Measurements from ENCODE around the gene IRF2BP2.

Gene IRF2BP2

GRCh38 chr1:234582681-234583301, 27.2 kb downstream of the IRF2BP2 start:
- no peak for DNase-seq

- DNase-seq, result no peak
Observed at GRCh38 chr1:234582186-234582585, 27.8 kb downstream of the IRF2BP2 start.

GRCh38 chr1:234581063-234581714, 28.8 kb downstream of the IRF2BP2 start:
- DNase-seq, result no peak

GRCh38 chr1:234579967-234580366, 30.0 kb downstream of the IRF2BP2 start:
- peak; percentile 62 to 68 for DNase-seq

DNA sequence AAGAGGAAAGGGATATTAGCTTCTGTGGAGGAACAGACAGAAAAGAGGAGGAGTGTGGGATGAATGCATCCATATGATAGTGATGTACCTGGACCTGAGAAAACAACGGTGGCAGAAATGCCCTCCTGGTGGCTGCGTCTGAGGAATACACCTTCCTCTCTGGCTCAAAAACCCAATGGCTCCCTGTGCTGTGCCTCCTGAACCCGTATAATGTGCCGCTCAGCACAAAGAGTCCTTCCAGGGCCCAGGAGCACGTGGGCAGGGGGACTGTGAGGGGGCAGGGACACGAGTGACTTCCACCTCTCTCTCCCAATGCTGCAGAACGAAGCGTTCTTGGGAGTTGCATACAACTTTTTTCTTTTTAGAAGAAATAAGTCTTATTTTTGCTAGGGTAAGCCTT, 31.2 kb downstream of the IRF2BP2 start:
- no peak for DNase-seq

DNA sequence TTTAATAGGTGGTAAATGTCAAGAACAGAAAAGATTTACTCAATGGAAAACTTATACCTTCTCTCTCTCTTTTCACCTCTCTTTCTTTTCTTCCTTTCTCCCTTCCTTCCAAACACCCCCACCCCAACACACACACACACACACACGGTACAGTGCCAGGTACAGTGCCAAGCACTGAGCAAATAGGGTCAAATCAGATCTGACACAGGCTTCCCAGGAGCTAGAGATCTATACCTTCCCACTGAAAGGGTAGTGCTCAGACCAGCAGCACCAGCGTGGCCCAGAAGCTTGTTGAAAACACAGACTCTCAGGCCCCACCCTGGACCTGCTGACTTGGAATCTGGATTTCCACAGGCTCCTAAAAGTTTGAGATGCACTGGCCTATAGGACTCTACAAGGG, 31.9 kb downstream of the IRF2BP2 start:
- DNase-seq, result no peak

- DNase-seq, result peak; percentile 53 to 56
Observed at GRCh38 chr1:234573711-234574299, 36.2 kb downstream of the IRF2BP2 start.

- no peak for DNase-seq
Observed at GRCh38 chr1:234572966-234573365, 37.0 kb downstream of the IRF2BP2 start.

DNA sequence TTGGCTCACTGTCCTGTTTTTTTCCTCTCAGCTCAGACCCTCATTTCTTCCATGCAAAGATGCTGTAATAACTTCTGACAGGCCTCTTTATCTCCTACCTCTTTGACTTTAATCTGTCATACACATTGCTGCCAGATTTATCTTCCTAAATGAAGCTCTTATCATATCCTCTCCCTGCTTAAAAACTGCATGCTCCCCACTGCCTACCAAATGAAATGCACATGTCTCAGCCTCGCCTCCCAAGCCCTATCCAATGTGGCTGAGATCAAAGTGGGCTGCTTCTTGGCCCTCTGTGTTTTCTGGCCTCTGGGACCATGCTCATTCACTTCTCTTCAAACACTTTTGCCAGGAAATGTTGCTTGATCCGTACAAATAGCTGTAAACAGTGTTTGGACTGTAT, 38.3 kb downstream of the IRF2BP2 start:
- no peak for DNase-seq

- DNase-seq, result no peak
Observed at GRCh38 chr1:234570329-234571120, 39.5 kb downstream of the IRF2BP2 start.

DNA sequence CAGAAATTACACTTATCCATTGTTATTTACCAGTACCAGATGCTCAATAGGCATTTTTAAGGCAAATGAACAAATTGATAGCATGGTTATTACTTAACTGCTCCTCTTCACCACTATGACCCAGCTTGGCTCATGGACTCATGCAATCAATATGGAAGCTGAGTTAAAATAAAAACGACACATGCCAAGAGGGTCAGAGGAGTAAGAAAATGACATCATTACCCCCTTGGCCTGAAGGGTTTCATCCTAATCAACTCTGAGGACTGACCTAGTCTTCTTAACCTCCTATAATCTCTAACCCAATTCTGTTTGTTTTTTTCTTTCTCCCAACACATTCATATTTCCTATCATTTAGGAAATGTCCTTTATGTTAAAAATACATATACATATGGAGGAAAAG, 41.6 kb downstream of the IRF2BP2 start:
- no peak for DNase-seq

GRCh38 chr1:234565132-234565531, 44.8 kb downstream of the IRF2BP2 start:
- no peak for DNase-seq

DNA sequence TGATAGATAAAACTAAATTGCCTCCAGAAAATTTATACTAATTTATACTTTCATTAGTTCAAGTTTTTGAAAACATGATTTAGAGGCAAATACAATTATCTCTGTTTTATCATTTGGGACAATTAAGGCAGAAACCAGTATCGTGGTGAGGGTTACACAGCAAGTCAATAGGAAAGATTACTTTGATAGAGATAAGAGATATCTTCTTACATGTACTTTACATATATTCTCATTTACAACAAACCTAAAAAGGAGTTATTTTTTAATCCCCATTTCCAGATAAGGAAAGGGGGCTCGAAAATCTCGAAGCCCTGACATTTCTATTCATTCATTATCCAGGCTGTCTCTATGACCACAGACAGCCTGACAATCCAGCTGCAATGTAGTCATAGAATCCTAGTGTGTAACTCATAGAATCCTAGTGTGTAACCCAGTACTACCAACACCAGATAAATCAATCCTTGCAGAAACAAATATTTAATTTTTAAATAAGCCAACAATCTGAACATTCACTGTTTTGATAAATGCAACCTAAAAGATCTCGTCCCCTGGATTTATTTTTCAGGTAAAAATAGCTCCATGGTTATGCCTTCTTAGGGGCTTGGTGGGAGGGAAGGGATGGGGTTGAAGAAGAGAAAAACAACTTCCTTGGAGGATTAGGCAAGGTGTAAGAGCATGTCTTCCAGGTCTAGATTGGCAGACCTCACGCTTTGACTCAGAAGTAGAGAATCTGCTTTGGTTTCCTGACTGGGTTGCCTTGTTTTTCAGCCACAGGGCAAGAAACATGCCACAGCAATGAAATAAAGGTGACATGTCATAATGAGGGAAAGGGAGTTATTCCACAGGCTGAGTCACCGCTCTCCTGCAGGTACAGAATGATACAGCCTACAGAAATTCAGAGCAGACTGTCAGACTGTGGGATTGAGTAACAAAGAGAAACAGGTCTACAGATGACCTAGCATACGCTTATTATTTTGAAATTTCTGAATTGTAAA, 45.6 kb downstream of the IRF2BP2 start:
- DNase-seq, result no peak

GRCh38 chr1:234562334-234562733, 47.6 kb downstream of the IRF2BP2 start:
- DNase-seq, result no peak

GRCh38 chr1:234561319-234561718, 48.7 kb downstream of the IRF2BP2 start:
- no peak for DNase-seq

- DNase-seq, result no peak
Observed at GRCh38 chr1:234559902-234560676, 49.9 kb downstream of the IRF2BP2 start.

DNA sequence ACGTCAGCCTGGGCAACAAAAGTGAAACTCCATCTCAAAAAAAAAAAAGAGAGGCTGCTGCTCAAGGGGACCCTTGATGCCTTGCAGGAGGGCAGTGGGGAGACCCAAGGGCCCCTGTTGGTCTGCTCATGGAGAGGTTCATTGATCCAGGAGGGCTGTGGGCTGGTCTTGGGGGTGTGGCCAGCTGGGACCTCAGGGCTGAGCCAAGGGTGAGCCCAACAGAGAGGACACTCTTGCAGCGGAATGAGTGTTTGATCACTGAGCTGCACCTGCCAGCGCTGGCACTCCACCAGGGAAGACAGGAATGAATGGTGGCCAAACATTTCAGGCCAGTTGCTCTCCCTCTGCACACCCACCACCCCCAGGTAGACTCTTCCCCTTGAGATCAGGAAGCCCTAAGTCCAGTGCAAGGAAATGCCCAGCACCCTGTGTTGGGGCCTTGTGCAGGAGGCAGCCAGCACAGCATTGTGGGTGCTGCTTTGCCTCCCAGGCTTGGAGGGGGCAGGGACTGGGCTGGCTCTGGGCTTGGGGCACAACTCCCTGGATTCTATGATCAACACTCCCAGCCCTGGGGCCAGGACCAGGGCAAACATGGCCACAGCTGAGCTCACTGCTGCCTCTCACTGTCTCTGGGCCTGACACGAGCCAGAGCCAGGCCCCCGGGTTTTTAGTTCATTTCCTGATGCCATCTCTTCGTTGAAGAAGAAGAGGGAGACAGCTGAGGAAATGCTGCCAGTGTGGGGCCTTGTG, 50.7 kb downstream of the IRF2BP2 start:
- no peak for DNase-seq

GRCh38 chr1:234558330-234558836, 51.6 kb downstream of the IRF2BP2 start:
- no peak for DNase-seq

GRCh38 chr1:234556245-234556943, 53.6 kb downstream of the IRF2BP2 start:
- no peak for DNase-seq

Measured in inflammatory macrophage treated with lipopolysaccharide for 1 hour (primary cell).